Putamen (tissue), 1 donor: ENCODE measurements around the gene OR5AN1.
"Not testable (repeated sequence)": the region's sequence is repeated elsewhere in the genome, so short reads cannot be mapped to it uniquely, and the experiment has no call there.

ENCODE experiments used
- DNase-seq: peaks from one replicate; pipeline ENCODE4 v3.0.0-alpha.2; 2016; ENCODE audit warnings: low spot score

OR5AN1 gene, protein sequence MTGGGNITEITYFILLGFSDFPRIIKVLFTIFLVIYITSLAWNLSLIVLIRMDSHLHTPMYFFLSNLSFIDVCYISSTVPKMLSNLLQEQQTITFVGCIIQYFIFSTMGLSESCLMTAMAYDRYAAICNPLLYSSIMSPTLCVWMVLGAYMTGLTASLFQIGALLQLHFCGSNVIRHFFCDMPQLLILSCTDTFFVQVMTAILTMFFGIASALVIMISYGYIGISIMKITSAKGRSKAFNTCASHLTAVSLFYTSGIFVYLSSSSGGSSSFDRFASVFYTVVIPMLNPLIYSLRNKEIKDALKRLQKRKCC

GRCh38 chr11:59358595-59358994, at the start of gene OR5AN1:
OR5AN1 (plus strand) TSS chr11:59358895; CDS start chr11:59364459, 5,564 bp downstream.
- no peak for DNase-seq

DNA sequence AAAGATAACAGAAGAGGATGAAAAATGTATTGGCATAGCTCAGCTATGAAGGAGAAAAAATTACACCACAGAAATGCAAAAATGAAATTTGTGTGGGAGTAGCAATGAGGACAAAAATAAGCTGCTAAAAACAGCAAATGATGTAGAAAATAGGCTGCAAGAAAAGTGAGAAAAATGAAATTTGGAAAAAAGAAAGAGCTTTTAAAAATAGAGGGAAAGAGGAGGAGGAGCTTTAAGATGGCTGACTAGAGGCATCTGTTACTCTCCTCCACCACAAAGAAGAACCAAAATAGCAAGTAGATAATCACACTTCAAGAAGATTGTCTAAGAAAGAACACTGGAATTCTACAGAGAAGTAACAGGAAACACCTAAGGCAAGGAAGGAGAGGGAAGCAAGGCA, 23.7 kb upstream of the OR5AN1 start:
- no peak for DNase-seq

DNA sequence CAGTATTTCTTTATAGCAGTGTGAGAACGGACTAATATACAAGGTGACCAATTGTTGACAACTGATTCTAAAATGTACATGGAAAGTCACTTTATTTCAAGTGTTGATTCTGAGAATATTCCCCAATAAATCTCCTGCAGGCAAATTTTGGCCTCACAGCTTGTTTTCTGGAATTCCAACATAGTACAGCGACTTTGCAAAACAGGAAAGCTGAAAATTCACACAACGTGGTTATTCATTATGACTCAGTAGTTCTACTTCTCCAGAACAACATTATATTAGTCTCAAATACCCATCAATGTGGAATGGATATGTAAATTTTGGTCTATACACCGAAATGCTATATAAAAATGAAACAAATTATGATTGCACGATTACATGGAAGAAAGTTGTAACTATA, 22.5 kb upstream of the OR5AN1 start:
- DNase-seq, result no peak

DNA sequence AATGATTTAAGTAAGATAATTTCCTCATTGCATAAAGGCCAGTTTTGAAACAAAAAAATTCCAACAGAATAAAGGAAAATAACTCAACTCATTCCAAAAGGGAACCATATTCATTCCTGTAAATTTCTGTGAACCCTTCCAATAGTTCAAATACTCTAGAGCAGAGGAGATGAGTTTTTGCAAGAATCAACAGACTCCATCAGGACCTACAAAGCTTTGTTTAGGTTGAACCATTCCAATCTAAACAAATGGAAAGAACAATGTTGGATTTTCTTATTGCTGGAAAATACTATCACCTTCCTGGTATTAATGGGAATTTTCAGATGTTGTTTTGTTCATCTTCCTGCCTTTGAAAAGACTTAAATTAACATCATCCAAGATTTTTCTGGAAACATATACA, 21.8 kb upstream of the OR5AN1 start:
- no peak for DNase-seq

- not testable (repeated sequence) for DNase-seq
These were observed 9.0 kb upstream of the OR5AN1 start for GRCh38 chr11:59349657-59350056.

DNA sequence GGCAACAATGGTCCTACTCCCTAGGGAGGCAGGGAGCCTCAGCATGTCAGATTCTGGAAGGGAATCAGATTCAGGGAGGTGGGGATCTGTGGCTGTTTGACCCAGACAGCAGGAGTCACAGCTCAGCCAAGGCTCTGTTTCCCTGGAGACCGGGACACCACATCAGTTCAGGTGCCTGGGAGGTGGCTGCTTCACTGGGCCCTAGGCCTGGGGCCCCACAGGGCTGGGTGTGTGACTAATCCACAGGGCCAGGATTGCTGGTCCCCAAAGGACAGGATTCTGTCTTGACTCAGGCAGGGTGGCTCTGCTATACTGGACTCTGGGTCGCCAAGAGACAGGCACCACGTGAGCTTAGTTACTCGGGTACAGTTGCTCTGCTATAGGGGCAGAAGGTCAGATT, 3.5 kb upstream of the OR5AN1 start:
- DNase-seq, result no peak

- DNase-seq, result no peak
These were observed 2.1 kb upstream of the OR5AN1 start for GRCh38 chr11:59356561-59356960.

GRCh38 chr11:59358020-59358419, 675 bp upstream of the OR5AN1 start:
- DNase-seq, result no peak

DNA sequence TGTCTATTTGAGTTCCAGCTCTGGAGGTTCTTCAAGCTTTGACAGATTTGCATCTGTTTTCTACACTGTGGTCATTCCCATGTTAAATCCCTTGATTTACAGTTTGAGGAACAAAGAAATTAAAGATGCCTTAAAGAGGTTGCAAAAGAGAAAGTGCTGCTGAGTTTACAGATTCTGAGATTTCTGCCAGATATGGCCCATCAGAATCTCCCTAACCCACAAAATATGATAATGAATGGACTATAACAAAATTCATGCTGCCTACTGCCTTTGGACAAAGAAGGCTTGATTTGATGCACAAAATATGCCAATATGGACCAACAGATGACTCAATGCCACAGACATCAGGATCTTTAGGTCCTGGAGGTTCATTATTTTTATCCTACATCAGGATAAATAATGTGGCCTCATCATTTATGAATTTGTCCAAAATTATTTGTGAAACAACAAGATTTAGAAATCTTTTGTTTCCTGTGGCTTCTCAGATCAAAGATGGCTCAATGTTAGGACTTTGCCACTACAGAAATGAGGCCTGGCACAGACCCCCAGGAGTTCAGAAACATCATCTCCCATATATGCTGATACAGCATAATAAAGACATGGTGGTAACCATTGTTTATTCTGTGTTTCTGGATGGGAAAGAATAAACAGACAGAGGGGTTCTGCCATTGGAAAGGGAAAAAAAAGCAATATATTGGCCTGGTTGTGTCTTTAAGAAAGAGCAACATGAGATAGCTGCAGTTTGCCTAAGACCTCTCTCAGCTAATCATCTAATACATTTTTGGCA, 6.7 kb downstream of the OR5AN1 start:
- DNase-seq, result no peak

DNA sequence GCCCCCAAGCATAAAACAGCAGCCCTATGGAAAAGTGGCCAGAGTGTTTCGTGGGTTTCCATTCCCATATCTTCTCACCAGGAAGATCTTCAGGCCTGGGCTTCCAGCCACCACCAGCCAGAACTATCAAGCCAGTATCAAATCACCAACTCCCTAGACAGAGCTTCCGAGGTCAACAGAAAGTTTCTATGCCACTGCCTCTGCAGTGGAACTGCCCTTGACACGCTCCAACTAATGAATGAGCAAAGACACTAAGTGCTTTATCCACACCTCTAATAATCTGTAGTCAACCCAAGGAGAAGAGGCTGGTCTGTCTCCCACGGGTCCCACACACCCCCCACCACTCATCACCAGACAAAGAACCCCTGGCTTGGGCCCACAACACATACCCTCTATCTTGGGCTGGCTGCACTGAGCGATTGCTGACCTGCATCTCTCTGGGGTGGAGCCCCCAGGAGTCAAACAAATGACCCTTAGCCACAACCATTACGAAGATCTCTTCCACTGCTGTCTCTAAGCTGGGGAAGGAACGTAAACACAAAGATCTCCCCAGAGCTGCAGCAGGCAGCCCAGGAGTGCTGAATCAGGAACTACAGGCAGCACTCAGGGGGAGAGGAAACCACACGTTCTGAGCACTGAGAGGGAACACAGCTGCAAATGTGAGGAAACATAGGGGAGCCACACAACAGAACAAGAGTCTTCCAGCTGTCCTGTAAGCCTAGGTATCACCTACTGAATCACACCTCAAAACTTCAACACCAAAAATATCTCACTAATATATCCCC, 9.7 kb downstream of the OR5AN1 start:
- no peak for DNase-seq

GRCh38 chr11:59372324-59372723, 13.6 kb downstream of the OR5AN1 start:
- not testable (repeated sequence) for DNase-seq

DNA sequence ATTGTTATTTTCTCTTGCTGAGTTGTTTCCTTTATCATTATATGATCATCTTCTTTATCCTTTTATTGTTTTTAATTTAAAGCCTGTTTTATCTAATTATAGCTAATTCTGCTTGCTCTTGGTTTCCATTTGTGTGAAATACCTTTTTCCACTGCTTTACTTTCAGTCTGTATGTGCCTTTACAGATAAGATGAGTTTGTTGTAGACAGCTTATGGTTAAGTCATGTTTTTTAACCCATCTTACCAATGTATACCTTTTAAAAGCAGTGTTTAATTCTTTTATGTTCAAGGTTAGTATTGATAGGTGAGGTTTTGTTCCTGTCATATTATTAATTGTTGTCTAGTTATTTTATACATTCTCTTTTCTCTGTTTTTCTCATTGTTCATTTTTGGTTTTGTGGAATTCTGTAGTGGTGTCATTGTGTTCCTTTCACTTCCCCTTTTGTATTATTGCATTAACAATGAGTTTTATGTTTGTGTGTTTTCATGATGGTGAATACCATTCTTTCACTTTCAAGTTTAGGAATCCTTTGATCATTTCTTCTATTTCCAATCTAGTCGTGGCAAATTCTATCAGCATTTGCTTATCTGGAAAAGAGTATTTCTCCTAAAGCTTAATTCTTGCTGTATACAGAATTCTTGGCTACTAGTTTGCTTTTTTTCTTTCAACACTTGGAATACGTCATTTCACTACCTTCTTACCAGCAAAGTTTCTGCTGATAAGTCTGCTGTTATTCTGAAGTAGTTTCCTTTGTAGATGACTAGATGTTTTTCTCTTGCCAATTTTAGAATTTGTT, 21.8 kb downstream of the OR5AN1 start:
- no peak for DNase-seq

GRCh38 chr11:59394186-59394585, 35.5 kb downstream of the OR5AN1 start:
- DNase-seq, result no peak

- DNase-seq, result no peak
These were observed 42.0 kb downstream of the OR5AN1 start for GRCh38 chr11:59400461-59401261.

- DNase-seq, result no peak
These were observed 42.5 kb downstream of the OR5AN1 start for GRCh38 chr11:59401262-59401552.

GRCh38 chr11:59403546-59403945, 44.9 kb downstream of the OR5AN1 start:
- no peak for DNase-seq

DNA sequence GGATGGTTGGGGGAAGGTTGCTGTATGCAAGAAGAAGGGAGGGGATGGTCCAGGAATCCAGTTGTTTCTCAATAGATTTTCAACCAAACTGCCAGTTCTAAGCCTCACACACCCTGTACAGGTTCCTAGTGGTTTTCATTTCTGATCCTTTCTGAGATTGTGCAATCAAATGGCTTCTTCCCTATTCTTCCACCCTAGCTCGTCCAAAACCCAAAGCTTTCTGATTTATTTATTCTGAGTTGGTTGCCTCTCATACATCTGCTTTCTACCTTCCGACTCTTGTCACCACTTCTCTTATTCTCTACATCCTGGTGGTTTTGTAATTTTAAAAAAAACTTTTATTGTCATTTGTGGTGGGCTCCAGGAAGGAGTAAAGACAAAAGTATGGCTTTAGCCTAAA, 55.0 kb downstream of the OR5AN1 start:
- DNase-seq, result no peak

DNA sequence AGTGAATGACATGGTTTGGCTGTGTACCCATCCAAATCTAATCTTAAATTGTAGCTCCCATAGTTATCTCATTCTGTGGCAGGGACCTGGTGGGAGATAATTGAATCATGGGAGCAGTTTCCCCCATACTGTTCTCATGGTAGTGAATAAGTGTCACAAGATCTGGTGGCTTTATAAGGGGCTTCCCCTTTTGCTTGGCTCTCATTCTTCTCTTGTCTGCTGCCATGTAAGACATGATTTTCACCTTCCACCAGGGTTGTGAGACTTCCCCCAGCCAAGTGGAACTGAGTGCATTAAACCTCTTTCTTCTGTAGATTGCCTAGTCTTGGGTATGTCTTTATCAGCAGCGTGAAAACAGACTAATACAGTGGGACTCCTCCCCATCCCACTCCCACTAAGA, 56.4 kb downstream of the OR5AN1 start:
- DNase-seq, result no peak

DNA sequence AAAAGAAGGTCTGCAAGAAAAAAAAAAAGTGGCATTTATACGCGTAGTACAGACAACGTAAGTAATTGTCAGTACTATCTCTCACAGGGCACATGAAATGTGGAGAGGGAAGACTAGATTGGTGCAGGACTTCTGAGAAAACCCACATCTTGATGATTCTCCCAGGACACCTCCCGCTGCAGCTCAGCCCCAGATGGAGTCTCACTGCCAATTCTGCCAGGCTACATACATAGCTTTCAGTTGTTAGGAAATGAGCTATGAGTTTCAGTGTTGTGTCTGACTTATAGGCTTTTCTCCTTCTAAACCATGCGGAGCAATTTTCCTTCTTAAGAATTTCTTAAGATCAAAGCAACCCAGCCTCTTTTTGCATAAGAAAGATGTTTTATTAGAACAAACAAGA, 57.9 kb downstream of the OR5AN1 start:
- DNase-seq, result no peak

DNA sequence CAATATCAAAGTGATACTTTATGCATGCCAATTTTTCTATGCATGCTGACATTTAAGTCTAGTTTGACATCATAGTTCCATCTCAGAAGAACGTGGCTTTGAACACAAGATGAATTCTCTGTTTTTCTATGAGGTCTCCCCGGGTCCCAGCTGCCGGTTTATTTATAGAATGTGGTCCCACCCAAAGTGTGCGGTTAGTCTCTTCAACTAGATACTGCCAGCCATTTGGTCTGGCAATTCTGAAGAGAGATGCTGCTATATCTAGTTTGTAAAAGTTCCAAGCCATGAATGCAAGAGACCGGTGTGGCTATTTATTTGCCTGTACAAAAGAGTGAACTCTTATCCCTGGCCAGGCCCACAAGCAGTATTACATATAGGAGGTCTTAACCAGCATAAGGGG, 58.3 kb downstream of the OR5AN1 start:
- DNase-seq, result no peak

- no peak for DNase-seq
These were observed 59.5 kb downstream of the OR5AN1 start for GRCh38 chr11:59418156-59418555.
